GM10847 (cell line): ENCODE results near the gene DRD1.

Experiments used
- POLR2A ChIP-seq: IDR thresholded peaks from 2 replicates; pipeline ENCODE4 v1.6.1; 2011; ENCODE audit not compliant: insufficient read length; ENCODE audit errors: extremely low read depth

The DRD1 gene

GRCh38 chr5:175475248-175475647 lies 31.3 kb upstream of the DRD1 start:
- no peak for TF ChIP-seq POLR2A

GRCh38 chr5:175472378-175472777 lies 28.4 kb upstream of the DRD1 start:
- TF ChIP-seq POLR2A = no peak

DNA sequence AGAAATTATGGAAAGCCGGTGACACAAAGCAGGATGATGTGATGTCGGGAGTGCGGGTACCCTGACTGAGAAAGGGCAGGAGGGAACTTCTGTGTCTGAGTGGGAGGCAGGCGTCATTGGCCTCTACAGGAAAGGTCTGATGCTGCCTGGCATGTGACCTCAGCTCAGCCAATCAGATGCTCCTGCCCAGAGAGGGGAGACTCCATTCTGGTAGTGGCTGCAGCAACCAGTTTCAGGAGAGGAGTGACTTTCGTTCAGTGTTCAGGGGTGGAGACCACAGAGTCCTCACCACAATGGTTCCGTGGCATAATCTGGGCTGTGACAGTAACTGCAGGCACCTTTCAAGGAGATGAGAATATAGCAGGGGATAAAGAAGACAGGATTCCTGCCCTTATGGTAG lies 27.6 kb upstream of the DRD1 start:
- no peak for TF ChIP-seq POLR2A

GRCh38 chr5:175471196-175471595 lies 27.2 kb upstream of the DRD1 start:
- TF ChIP-seq POLR2A = no peak

DNA sequence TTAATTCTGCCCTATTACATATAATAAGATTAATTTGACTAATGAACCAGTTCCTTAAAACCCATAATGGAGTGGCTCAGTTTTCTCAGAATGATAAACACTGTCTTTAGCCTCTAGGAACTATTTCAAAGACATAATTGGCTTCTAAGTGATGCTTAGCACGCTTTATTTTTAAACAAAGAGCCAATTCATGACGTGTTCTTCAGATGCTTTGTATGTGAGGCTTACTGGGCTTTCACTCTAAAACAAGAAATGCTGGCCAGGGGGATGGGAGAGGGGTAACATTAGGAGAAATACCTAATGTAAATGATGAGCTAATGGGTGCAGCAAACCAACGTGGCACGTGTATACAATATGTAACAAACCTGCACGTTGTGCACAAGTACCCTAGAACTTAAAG lies 26.8 kb upstream of the DRD1 start:
- TF ChIP-seq POLR2A = no peak

- TF ChIP-seq POLR2A = no peak
Measured at GRCh38 chr5:175469916-175470315, 25.9 kb upstream of the DRD1 start.

- TF ChIP-seq POLR2A = no peak
Measured at GRCh38 chr5:175468892-175469291, 24.9 kb upstream of the DRD1 start.

DNA sequence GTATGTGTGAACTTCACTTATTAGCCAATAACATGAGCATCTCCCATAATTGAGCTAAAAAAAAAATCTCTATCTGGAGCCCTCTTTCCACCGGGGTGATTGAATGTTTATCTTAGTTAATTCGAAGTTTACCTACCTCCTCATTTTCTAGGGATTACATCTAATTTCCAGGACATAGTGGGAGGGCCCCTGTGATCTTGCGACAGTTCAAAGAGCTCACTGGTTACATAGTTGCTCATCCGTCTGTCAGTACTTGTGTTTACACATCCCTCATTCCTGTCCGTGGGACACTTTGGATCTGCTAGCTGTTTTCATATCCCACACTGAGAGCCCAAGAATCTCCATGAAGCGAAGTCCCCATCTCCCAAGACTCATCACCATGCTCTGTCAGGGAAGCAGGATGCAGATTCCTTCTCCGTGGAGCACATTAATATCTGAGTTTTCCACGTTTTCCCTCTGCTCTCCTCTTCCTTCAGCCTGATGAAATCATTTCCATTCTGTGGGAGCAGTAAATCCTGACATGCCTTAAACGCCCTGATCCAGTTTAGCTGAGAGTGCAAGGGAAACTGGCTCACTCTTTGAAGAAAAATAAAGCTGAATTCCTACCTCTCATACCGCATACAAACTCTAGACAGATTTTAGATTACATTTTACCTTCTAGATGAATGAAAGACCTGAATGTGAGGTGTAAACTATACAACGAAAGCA lies 24.2 kb upstream of the DRD1 start:
- TF ChIP-seq POLR2A = no peak

GRCh38 chr5:175466700-175467318 lies 22.8 kb upstream of the DRD1 start:
- TF ChIP-seq POLR2A = no peak

DNA sequence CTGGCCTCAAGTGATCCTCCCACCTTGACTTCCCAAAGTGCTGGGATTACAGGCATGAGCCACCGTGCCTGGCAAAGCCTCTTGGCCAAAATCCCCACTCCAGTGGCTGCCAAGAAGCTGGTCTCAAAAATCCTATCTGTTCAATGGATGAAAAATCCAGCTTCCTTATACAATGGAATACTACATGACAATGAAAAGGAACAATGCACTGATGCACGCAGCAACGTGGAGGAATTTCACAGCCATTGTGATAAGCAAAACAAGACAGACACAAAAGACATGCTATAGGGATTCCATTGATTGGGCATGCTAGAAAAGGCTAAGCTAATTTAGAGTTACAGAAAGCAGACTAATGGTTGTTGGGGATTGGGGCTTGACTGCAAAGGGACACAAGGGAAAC lies 21.3 kb upstream of the DRD1 start:
- TF ChIP-seq POLR2A = no peak

GRCh38 chr5:175464942-175465233 lies 20.9 kb upstream of the DRD1 start:
- TF ChIP-seq POLR2A = no peak

DNA sequence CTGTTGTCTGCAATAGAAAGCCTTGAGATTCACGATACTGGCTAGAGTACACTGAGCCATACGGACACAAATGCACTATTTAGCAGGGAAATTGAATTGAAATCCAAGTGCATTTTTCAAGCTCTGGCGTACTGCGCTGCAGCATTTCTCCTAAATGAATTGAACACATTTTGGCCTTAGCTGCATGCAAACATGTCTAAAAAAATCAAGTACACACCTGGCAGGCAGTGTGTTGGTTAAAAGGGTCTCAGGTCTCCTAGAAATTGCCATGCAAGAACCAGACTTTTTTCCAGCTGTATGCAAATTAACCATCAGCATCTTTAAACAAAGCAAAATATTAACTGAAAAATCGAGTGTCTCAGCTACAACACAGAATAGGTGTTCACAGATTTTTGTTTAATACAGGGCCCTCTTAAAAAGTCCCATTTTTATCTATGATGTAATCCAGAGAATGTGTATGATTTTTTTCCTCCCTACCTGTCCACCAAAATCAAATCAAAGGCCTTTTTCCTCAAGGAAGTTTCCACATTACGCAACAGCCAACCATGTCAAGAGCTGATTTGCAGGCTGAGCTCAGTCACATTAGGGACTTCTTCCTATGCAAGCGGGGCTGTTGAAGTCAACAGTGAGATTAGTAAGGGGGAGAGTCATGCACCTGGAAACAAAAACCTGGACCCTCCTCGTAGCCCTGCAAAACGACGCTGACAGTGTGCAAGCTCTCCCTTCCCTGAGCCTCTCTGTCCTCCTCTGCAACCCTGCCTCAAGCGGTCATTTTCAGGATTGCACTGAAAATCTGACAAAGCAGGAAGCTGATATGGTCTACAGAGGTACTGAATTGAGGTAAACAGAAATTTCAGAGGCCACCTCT lies 20.3 kb upstream of the DRD1 start:
- no peak for TF ChIP-seq POLR2A

DNA sequence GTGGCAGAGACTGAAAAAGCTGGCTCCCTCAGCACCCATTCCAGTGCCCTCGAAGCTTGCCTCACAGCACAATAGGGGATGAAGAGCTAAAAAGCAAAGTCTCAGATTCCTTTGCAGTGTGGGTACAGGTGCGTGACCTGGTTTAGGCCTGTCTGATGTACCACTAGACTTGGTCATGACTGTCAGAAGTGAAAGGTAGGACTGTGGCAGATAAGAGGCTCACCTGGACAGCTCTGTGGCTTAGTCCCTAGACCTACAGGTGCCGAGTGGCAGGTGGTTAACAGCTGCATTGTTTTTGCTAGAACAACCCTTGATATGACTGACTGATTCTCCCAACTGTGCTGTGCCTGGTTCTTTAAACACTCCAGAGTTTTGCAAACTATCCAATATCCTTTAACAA lies 19.7 kb upstream of the DRD1 start:
- TF ChIP-seq POLR2A = no peak

DNA sequence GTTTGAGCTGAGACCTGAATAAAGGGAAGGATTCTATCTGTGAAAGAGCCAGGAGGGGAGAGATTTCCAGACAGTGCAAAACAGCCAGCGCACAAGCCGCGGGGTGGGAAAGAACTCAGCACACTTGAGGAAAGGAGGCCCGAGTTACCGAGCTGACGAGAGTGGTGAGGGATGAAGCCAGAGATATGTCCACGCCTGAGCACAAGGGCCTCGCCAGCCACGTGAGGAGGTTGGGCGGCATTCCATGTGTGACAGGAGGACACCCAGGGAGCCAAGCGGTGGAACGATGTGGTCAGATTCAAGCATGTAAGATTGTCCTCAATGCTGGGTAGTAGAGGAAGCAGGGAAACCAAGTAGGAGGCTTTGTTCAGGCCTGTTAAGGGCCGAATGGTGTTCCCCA lies 17.4 kb upstream of the DRD1 start:
- no peak for TF ChIP-seq POLR2A

GRCh38 chr5:175460552-175460951 lies 16.6 kb upstream of the DRD1 start:
- no peak for TF ChIP-seq POLR2A

DNA sequence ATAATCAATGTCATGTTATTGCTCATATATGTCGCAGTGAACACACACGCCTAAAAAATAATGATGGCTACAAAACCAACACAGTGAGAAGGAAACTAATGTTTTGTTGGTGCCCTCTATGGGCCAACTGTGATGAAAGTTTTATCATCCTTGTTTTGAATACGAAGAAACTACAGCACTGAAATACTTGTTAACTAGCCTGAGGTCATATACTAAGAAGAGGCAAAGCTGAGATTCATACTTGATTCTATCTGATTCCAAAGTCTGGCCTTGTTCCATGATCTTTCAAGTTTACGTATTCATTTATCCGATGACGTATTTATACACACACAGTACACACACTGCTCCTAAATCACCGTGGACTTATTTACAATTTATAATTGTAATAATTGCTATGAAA lies 16.1 kb upstream of the DRD1 start:
- no peak for TF ChIP-seq POLR2A
